ENCODE data around the gene CD58.

CD58 gene

DNA sequence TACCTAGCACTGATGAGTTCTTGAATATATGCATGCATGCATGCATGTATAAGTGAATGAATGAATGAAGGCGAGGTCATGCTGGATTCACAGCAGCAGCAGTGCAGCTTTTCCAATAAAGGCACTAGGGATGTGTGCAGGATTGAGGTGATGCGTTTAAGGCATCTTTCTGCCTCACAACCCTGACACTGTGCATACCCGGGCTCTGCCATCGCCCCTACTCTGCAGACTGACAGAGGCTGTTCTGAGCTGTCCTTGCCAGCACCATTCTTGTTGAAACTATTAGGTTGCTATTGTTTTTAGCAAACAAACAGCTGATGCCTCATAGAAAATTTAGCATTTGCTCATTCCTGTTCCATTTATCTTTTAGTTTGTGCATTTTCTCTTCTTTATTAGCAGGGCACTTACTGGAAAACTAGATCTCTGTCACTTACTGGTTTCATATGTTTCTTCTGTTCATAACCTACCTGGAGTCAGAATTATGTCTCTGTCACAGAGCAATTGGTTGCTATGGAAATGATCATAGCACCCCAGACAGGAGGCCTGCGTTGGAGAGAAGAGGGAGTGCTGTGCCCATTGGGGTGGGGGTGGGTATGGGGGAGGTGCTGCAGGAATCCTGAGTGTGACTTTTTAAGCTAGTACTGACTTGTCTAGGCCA, 79.0 kb downstream of the CD58 start:
- no peak for DNase-seq (ENCODE audit: low read depth)

DNA sequence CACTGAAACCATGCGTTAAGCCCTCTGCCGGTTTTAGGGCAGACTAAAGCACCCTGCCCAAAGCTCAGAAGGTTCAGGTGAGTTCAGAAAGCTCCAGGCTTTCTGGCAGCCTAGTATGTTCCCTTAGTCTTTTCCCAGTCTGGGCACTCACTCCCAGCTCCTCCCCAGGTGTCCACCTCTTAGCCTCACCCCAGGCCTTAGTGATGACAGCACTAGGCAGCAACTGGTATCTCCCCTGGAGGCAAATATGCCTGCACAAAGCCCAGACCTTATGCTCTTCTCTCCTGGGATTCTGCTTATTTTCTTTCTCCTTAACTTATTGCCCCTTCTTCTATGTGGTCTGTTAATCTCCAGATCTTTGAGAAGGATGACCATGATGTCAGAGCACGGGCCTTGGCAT, 80.2 kb downstream of the CD58 start:
- DNase-seq (ENCODE audit: low read depth): no peak

DNA sequence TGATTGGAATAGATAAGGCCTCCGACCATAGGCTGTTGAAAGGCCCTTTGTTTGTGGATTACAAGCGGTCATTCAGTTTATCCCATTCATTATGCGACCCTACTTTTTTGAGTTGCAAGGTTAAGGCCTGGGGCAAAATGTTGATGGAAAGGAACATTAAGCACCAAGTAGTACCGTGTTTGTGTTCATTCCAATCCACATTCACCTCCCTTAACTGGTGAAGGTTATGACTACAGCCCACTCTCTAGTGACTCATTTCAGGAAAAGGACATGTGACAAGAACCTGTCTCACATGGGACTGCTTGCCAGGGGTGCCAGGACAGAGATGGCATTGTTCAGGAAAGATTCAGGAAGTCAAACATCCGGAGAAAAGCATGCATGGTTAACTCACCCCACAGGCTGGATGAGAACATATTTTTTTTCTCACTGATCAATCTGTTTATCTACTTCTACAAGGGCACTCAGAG, 81.6 kb downstream of the CD58 start:
- DNase-seq (ENCODE audit: low read depth): no peak

DNA sequence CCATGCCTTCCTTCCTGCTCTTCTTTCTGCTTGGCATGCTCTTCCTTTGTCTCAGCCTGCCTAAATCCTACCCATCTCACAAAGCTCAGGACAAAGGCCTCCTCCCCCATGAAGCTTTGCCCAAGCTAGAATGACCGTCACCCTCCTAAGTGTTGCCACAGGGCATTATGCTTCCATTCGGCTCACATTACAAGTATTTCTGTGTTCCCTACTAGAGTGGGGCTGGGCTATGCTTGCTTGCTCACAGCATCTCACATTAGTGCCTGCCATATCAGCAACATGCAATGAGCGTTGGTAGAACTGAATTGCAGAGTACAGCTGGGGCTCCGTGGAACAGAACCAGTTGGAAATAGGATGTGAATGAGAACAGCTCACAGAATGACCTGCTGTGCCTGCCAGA, 82.8 kb downstream of the CD58 start:
- DNase-seq (ENCODE audit: low read depth): peak; percentile 36

DNA sequence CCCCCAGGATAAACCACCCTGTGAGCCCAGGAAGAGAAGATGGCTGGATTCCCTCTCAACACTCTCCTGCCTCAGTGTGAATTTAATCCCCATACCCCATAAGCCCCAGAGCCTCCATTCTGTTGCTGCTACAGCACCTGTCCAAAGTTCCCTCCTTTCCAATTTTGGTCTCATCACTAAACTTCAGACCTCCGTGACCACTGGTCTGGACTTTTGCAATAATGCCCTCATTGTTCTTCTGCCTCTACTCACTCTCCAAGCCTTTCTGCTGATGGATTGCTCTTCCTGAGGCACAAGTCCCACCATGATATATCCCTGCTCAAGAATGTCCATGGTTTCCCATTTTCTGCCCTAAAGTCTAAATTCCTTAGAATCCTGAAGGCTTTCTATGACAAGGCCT, 83.2 kb downstream of the CD58 start:
- DNase-seq (ENCODE audit: low read depth): no peak

DNA sequence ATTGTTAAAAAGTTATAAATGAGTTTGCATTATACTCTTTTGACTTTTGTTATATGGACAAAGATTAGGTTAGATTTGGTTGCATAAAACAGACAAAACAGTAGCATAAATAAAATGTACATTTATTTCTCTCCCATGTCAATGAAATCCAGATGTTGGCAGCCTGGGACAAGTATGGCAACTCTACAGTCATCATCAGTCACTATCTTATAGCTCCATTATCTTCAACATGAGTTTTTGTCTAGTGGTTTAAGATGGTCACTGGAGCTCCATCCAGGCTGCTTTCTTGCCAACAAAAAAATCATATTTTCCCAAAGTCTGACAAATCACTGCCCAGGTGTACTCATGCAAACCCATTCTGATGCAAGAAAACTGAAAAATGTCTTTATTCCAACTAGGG, 83.8 kb downstream of the CD58 start:
- no peak for DNase-seq (ENCODE audit: low read depth)

DNA sequence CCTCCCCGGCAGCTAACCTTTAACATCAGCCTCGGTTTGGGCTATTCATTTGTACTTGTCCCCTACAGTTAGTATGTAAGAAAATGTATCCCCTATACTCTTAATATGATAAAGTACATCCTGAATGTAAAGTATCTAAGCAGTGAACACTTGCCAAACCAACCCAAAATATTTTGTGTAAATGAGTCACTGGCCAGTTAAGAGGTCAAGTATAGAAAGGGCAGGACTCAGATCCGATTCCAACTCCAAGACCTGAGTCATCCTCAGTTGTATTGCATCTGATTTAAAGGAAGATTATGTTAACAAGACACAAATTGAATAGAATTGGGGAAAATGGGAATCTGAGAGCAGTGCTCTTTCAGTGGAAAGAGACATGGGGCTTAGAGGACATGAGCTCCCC, 84.4 kb downstream of the CD58 start:
- DNase-seq (ENCODE audit: low read depth): peak; percentile 78

DNA sequence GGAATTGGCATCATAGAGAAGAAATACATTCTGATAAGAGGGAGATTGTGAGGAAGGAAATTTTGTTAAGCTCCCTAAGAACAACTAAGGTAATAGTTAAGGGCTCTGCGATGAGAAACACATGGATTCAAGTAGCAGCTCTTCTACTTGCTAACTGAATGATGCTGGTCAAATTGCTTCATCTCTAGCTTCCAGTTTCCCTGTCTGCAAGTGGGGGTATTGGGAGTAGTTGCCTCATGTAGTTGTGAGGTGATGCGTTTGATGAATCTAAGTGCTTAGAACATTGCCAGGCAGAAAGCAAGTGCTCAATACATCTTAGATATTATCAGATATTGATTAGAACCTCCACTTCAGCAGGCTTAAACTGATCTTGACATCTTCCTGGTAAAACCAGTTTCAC, 84.8 kb downstream of the CD58 start:
- DNase-seq (ENCODE audit: low read depth): peak; percentile 70

DNA sequence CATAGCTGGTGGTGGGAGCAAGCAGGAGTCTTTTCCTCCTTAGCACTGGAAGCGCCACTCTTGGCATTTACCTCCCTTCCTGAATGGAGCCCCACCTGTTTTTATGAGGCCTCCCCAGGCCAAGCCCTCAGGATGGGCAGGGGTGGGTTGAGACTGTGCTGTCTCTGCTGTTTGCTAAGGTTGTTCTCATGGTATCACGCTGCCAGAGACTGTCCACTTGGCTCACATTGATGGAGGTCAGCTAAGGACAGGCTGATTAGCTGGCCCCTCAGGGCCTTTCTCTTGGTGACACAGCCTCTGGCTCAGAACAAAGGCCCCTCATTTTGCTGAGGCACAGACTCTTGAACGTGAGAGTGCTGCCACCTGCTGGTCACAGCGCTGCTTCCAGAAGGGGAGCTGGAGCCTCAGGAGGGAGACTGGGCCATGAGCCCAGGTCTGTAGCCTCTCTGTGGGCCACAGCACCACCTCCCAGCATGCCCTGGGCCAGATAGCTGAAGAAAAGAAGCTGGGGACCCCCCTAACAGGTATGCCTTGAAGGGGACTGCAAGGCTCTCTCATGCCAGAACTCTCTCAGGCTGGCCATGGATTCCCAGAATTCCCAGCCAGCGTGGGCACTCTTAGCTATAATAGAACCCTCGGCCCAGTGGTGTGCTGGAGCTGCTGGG, 85.6 kb downstream of the CD58 start:
- peak; percentile 75 for DNase-seq (ENCODE audit: low read depth)

DNA sequence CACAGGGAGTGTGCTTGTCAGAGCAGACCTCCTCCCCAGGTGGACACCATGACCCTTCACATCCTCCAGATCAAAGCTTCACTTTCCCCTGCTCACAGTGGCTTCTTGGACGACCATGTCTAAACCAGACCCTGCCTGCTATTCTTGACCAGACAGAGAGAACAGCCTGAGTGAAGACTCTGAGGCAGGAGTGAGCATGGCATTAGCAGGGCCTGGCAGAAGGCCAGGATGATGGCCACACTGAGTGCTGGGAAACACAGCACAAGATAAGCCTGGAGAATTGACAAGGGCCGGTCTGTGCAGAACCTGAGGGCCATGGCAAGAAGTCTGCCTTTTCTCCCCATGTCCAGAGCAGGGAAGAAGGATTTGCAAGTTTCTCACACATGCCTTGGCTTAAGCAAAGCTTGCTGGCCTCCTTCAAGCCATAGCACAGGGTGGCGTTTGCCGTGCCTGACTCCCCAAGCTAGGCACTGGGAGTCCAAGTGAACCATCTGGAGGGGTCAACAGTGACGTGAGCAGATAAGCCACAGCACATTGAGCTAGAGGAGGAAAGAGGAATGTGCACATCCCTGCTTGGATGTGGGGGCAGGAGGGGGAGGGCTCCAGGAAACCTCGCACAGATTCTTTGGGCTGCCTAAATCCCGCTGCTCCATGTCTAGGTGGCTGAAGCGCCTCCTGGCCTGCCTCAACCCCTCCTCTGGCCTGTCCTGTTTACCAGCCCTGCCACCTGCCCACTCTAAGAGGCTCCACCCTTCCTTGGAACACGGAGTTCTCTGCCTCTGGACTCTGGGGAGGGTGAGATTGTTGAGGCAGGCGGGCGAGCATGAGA, 87.1 kb downstream of the CD58 start:
- DNase-seq (ENCODE audit: low read depth): no peak

DNA sequence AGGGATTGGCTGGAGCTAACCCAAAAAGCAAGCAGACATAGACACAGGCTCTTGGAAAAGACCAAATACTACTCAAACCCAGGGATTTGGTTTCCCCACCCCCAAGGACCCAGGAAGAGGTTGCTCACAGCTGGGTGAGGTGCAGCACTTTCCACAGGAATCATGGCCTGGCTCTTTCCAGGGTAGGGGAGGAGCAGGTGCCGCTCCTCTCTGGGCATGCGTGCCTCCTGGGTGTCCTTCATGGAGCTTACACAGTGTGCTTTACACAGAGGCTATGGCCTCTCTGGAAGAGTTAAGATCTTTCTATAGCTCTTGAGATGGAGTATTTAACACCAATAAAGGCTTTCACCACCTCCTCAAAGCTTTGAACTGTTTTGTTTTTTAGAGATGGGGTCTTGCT, 88.3 kb downstream of the CD58 start:
- no peak for DNase-seq (ENCODE audit: low read depth)

DNA sequence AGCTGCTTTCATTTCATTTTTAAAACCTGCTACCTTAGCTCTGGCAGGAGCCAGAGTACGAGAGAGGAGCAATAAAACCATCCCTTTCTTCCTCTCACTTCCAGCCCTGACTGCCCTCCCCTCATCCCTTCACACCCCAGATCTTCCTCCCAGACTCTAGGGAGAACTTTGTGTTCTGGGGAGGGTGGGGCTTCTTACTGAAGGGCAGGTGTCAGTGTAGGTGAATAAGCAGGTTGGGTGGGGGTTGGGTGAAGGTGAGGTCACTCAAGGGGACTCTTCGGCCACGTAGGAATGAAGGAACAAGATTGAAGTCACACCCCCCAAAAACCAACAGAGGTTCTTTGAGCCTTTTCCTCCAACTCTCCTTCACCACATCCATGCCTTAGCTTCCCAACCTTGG, 88.9 kb downstream of the CD58 start:
- no peak for DNase-seq (ENCODE audit: low read depth)

DNA sequence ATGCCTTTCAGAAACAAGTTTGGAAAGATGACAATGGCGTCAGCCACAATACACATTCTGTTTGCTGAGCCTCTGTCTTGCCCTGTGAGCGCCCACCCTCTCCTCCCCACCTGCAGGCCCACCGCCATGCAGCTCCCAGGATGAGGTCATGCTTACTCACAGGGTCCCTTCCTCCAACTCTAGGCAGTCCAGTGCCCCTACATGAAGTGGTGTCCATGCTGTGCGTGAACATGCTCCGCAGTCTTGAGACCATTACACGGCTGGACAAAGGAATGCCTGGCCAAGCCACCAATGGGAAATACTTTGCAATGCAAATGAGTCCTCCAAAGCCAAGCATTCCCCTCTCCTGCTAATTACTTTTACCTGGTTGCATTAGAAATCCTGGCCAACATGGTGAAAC, 92.2 kb downstream of the CD58 start:
- DNase-seq (ENCODE audit: low read depth): no peak

DNA sequence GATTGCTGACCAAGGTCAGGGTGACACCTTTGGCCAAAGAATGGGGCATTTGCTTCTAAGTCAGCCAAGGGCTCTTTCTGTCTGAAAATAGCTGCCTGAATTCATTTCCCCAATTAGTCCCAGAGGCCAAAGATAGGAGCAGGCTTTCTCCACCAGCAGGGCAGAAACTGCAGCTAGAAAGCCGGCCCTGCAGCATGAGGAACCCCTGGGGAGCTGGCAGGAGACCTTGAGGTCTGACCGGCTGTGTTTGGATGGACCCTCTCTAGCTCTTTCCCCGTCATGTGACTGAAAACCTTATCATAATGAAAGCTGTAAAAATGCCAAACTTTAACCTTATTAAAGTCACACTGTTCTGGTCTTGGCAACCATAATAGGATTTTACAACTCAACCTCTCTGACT, 93.4 kb downstream of the CD58 start:
- no peak for DNase-seq (ENCODE audit: low read depth)

DNA sequence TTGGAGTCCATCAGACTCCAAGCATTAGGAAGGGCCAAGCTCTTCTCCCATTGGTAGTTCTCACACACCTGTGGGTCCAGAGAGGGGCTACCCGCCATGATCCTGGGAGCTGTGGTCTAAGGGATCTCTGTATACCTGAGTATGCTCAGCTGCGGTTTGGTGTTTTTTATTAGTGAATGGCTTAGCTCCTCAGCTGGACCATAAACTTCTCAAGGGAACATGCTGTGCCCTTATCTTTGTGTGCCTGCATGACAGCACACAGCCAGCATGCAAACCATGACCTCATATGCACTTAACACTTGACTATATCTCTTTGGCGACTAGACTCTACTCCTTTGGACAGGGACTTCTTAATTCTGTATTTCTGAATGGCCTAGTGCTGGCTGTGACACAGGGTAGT, 94.5 kb downstream of the CD58 start:
- no peak for DNase-seq (ENCODE audit: low read depth)

DNA sequence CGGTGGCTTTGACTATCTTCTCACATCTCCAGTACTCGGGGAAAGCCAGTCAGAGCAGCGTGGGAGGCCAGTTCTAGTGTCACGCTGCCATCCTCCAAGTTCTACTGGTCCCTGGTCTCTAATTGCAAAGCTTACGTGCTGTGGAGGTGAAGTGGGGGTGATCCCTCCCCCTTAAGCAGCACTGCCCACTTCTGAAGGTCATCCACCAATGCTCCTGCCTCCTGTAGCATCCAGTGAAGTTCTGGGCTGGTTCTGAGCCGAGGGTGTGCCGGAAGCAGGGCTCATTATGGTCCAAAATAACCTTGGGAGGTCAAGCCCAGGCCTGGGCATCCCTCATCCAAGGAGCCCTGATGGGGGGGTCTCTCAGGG, 95.0 kb downstream of the CD58 start:
- no peak for DNase-seq (ENCODE audit: low read depth)

DNA sequence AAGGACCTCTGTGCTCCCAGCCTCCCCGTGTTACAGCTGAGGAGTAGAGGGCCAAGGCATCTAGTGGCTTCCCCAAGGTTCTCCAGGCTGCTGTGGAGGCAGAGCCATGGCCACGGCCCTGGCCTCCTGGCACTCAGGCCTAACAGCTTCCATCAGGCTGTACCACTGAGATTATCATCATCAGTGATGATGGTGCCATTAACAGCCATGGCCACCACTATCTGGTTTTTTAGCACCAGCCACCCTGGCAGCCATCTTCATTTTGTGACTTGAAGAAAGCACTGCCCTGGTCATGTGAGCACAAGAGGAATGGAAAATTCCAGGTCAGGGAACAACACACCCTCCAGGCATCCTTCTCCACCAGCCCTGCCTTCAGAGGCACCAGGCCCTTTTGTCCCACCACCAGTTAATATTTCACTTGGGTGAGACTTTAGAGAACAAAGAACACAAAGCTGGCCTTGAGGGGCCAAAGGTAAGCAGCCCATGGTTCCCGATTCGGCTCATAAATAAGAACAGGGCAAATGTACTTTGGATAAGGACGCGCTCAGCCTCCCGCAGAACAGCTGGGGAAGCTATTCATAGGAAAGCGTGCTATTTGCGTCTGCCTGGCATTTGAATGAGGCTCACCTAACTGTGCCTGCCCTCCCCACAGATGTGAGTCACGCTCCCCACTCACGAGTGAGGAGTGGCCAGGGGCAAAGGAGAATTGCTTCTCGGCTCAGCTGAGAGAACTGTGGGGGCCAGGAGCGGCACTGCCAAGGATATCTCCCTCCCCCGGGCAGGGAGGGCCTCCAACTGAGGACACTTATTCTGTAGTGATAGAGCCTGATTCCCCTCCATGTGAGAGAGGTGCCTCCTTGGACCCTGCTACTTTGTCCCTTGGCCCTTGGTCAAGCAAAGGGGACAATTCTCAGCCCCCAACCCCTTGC, 95.6 kb downstream of the CD58 start:
- no peak for DNase-seq (ENCODE audit: low read depth)

DNA sequence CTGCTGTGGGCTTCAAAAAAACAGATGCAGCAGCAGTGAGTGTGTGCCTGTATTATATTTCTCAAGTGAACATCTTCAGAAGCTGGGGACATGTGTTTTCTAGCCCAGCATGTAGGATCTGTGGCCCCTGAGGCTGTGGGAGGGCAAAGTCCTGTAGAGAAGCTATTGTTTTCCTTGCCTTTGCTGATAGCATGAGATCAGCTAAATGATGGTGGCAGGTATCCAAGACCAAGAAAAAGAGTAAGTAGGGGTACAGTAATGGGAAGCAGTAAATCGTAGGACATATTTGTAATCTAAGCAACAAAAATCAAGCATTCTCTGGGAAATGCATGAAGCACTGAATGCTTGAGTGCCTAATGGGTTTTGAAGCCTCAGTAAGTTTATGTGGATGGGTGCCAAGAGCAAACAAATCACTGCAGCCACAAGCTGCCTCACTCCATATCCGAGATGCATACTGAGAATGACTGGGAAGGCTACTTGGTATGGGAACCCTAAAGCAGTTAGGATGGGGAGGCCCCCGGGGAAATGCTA, 98.3 kb downstream of the CD58 start:
- DNase-seq (ENCODE audit: low read depth): no peak

DNA sequence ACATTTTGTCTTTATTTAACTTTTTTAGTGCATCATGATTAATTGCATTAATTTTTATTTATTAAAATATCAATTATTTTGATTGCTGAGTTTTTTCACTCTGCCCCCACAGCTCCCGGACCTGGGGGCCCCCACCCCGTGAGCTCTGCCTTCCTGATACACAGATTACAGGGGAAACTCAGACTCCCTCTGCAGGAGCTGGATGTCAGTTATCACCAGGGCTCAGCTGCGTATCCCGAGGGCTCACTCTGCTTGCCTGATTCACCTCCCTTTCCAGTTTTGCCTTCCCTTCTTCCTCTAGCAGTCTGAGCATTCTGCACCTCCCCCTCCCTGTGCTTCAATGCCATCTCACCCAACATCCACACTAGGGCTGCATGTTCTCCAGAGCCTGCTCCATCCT, 99.6 kb downstream of the CD58 start:
- DNase-seq (ENCODE audit: low read depth): no peak

DNA sequence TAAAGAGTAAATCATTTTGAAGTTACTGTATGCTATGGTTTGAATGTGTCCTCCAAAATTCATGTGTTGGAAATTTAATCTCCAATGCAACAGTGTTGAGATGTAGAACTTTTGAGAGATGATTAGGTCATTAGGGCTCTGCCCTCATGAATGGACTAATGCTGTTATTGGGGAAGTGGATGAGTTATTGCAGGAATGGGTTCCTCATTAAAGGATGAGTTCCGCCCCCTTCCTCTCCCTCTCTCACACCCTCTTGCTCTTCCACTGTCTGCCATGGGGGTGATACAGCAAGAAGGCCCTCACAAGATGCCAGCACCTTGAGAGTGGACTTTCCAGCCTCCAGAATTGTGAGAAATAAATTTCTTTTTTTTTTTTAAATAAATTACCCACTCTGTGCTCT, 100.2 kb downstream of the CD58 start:
- DNase-seq (ENCODE audit: low read depth): no peak

DNA sequence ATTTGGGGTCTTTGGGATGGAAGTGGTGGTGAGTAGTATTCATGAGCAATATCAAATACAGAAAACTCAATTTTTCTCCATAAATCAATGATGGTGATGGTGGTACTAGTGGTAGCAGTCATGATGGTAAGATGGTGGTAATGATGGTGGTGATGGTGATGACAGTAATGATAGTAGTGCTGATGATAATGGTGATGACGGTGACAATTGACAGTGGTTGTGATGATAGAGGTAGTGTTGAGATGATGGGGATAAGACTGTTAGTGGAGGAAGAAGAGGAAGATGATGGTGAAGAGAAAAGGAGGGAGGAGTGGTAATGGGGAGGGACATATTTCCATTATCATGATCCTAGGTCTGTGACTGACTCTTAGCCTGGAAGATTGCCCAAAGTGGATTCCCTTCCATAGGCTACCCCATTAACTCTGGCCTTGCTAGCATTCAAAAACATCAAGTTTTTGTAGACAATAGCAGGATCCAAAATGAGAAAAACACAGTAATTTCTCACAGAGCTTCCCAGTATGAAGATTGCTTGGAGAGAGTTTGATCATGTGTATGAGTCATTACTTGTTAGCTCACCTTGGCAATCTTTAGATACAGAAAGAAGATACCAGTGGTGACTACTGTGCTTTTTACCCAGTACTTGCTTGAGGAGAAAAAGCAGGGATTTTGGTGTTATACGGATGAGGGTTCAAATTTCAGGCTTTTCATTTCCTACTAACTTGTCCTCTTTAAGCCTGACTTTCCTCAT, 103.8 kb downstream of the CD58 start:
- DNase-seq (ENCODE audit: low read depth): no peak
